ENCODE results near the gene HNF1A.

DNA sequence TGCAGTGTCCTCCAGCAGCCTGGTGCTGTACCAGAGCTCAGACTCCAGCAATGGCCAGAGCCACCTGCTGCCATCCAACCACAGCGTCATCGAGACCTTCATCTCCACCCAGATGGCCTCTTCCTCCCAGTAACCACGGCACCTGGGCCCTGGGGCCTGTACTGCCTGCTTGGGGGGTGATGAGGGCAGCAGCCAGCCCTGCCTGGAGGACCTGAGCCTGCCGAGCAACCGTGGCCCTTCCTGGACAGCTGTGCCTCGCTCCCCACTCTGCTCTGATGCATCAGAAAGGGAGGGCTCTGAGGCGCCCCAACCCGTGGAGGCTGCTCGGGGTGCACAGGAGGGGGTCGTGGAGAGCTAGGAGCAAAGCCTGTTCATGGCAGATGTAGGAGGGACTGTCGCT is 22.7 kb downstream of the HNF1A start:
- TF ChIP-seq, protein P1, sequence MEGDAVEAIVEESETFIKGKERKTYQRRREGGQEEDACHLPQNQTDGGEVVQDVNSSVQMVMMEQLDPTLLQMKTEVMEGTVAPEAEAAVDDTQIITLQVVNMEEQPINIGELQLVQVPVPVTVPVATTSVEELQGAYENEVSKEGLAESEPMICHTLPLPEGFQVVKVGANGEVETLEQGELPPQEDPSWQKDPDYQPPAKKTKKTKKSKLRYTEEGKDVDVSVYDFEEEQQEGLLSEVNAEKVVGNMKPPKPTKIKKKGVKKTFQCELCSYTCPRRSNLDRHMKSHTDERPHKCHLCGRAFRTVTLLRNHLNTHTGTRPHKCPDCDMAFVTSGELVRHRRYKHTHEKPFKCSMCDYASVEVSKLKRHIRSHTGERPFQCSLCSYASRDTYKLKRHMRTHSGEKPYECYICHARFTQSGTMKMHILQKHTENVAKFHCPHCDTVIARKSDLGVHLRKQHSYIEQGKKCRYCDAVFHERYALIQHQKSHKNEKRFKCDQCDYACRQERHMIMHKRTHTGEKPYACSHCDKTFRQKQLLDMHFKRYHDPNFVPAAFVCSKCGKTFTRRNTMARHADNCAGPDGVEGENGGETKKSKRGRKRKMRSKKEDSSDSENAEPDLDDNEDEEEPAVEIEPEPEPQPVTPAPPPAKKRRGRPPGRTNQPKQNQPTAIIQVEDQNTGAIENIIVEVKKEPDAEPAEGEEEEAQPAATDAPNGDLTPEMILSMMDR (IDR thresholded peaks at IDR 0.05), result no peak
- TF ChIP-seq EZH2 (IDR thresholded peaks at IDR 0.05; ENCODE audit: borderline replicate concordance, insufficient read depth, low read depth, low read length, poor library complexity, severe bottlenecking), result no peak
